HG02588 (cell line): ENCODE data around the gene CNOT10.

Experiments
- ATAC-seq: cut with Tn5 transposase; IDR thresholded peaks from one replicate; pipeline ENCODE4 v1.9.1; 2021; ENCODE audit warnings: mild to moderate bottlenecking, moderate library complexity; ENCODE audit not compliant: unreplicated experiment

The CNOT10 gene

DNA sequence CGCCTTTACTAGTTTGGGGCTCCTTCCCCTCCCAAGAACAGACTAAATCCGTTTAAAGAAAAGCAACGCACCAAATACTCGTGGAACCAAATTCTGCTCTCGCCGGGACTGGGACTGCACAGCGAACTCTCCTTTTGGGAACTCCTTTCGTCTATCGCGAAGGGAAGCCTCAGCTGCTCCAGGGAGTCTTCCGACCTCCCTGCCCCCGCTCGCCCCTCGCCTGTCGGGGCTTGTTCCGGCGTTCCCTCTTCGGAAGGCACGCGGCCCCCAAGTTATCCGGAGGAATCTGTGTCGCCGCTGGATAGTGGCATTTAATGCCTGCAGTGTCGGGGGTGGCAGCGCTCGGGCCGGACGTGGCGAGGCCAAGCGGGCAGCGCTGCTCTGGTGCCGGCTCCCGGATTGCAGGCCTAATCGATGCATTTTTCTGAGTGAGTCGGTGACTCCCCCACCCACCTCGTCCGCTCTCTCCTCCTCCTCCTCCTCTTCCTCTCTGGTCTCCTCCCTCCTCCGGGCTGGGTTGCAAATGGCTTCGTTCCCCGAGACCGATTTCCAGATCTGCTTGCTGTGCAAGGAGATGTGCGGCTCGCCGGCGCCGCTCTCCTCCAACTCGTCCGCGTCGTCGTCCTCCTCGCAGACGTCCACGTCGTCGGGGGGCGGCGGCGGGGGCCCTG lies 132.7 kb downstream of the CNOT10 start, which contains the start of gene TRIM71:
TRIM71 (plus strand) TSS at position 440 of the 671 bp plus-strand sequence; CDS start at position 524, 84 bp downstream.
- no peak for ATAC-seq

DNA sequence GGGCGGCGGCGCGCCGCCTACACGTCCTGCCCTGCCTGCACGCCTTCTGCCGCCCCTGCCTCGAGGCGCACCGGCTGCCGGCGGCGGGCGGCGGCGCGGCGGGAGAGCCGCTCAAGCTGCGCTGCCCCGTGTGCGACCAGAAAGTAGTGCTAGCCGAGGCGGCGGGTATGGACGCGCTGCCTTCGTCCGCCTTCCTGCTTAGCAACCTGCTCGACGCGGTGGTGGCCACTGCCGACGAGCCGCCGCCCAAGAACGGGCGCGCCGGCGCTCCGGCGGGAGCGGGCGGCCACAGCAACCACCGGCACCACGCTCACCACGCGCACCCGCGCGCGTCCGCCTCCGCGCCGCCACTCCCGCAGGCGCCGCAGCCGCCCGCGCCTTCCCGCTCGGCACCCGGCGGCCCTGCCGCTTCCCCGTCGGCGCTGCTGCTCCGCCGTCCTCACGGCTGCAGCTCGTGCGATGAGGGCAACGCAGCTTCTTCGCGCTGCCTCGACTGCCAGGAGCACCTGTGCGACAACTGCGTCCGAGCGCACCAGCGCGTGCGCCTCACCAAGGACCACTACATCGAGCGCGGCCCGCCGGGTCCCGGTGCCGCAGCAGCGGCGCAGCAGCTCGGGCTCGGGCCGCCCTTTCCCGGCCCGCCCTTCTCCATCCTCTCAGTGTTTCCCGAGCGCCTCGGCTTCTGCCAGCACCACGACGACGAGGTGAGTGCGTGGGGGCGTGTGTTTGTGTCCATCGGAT lies 133.4 kb downstream of the CNOT10 start:
- ATAC-seq, result no peak

DNA sequence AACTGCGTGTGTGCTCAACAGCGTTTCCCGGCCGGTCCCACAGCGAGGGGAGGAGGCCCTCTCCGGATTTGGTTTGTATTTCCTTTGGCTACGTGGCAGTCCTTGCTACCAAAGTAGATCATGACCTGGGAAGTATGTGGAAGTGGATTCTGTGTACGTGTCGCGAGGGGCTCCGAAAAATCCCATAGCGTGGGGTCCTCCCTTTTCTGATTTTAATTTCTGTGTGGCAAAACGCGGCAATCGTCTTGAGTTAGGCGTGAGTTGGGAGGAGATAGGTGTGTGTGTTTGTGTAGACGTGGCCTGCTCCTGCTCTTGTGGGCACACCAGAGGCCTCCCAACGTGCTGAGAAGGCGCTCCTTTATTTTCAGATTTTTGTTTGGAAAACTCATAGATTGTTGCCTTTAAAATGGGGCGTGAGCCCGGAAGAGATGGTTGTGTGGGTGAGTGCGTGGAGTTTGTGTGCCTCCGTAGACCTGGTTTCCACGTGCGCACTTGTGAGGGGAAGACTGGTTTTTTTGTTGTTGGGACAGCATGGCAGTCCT lies 134.1 kb downstream of the CNOT10 start:
- no peak for ATAC-seq

DNA sequence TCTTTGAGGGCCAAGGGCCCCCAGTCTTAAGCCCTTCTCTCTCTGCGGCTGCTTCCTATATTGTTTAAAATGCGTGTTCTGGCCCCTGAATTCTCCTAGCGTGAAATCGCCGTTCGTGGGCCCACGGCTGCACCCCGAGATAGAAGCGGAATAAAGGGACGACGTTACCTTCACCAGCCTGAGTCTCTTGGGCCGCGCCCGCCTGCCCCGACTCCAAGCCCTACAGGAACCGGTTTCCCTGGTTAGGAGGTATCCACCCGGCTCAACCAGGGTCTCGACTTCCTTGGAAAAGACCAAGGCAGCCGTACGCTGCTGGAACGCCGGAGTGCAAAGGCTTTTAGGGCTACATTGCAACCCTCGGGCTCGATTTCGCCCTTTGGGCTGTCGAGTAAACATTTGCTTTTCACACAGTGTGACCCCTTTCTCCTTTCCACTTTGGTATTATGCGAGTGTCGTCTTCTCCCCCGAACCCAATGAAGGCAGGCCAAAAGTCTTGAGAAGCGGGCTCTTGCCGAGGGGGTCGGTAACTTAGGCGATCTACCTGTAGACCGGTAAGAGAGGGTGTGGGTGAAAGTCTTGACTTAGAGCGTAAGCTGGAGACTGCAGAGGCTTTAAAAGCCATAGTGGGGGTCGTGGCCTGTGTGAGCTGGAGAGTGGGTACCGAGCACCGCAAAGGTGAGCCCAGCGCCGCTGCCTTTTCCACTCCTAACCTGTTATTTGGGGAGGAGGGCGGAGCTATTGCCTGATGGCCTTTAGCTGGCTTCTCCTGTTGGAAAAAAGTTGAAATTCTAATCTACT lies 134.8 kb downstream of the CNOT10 start:
- ATAC-seq, result no peak

DNA sequence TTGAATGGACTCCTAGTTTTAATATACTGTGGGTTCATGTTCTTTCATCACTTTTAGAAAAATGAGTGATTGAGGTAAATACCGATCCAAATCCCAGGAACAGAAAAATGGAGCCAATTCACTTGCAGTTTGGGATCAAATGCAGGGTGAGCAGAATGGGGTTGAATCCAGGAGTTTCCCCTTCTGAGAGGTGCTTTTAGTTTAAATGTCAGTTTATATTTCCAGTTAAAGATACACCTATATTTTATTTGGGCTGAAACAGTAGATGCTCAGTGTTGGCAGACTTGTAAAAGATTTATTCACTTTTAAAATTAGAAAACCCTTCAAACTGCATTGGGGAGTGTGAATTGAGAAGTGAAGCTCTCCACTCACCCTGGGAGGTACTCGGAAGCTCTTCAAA lies 135.4 kb downstream of the CNOT10 start:
- no peak for ATAC-seq

DNA sequence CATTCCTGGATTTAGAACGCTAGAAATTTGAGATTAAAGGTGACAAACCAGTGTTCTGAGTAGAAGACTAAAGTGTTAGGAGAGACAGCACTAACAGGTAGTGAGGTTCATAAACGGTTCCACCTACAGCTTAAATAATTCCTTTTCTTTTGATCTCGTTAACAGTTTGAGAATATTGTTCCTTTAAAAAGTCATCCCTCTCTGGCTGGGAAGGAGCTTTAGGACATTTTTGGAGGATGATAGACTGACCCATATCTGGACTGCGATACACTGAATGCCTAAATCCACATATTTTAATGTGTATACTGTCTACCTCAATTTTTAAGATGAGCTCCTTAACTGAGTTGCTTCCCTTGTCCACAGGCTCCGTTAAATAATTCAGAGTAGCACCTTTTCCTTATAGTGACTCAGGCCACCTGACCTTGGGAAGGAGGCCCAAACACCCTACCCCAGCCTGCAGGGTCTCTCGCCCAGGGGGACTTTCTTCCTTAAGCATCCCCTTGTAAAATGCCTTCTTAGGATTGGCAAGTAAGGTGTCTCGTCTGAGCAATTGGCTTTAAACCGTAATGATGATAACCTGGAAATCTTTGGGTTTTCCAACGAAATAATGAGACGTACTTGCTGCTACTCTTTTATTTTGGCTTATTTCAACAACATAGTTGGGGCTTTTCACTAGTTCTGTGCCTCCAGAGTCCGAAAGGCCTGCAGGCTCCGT lies 136.1 kb downstream of the CNOT10 start:
- ATAC-seq, result no peak

DNA sequence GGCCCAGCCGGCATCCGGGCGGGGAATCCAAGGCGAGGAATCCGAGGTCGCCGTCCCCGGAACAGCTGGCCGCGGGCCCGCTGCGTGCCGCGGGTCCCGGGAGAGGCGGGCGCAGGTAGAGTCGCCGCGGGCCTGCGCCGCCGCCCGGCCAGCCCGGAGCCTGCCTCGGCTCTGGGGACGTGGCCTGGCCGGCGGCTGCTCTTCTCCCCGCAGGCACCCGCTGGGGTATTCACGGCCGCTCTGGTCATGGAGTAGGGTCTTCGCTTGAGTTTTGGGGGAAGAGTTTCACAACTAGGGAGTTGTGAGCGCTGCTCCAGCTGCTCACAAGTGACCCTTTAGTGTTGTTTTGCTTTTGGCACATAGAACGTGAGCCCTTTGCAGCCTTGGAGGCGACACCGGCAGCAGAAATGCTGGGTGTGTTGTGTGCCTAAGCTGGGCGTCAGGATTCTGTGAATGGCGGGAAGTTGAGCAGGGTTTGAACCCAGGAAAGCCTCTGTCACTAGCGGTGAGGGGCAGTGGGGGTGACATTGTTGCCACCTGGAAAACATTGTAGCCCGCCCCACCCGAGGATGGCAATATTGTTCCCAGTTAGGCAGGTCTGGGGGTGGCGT lies 136.8 kb downstream of the CNOT10 start:
- no peak for ATAC-seq

DNA sequence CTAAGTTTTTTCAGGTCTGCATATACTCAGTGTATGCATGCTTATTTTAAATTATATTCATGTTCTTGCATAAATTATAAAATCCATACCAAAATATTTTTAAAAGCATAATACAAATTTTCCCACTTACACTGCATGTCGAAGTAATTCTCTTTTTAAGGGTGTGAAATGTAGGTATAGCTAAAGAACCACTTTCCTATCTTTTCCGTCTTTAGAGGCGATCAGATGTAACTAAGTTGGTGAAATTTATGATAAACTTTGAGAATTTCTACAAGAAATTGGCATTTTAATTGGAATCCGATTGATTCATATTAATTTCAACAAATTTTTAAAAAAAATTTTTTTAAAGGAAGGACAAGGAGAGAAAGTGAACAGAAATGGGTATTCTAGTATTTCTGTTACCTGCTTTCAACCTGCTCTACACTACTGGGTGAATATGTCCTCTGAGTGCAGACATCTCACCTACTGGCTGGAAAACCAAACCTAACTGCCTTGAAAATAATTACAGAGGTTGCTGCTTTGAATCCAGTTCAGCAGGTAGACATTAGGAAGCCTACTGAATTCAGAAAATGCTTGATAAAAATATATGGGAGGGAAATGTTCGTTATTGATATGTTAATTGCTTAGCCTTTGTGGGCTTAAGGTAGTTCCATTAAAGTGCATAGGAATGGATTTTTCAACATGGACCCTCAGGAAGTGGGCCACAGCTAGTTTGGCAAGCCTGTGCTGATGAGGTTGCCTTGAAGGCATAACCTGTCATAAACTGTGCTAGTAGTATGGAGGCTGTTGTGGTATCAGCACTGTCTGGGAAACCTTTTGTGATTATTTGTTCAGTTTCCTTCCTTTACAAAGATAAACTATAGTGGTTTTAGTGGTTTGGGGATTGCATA lies 137.9 kb downstream of the CNOT10 start:
- ATAC-seq, result no peak
